HepG2 (cell line): Measurements from ENCODE around the gene PTGR1.

Experiments
- CCAR2 ChIP-seq: fragments of 200-400 bp; formaldehyde crosslinking; optimal IDR thresholded peaks from 2 replicates; pipeline ENCODE3; 2018; ENCODE audit warnings: low read depth, mild to moderate bottlenecking, low read length, moderate library complexity
- CTCF ChIP-seq: sonication (generic); formaldehyde crosslinking; IDR thresholded peaks from 2 replicates; pipeline ENCODE4 v1.5.0; 2020; ENCODE audit warnings: mild to moderate bottlenecking, missing genetic modification reagents, moderate library complexity
- KLF13 ChIP-seq: sonication (generic); formaldehyde crosslinking; IDR thresholded peaks from 2 replicates; pipeline ENCODE4 v1.4.0; 2020; ENCODE audit warnings: mild to moderate bottlenecking, missing genetic modification reagents
- KLF9 ChIP-seq: IDR thresholded peaks from 2 replicates; pipeline ENCODE4 v1.6.1; 2016; ENCODE audit warnings: low read depth
- MXI1 ChIP-seq: IDR thresholded peaks from 3 replicates; pipeline ENCODE4 v1.6.1; 2012; ENCODE audit warnings: low read depth, low read length, inconsistent platforms, borderline replicate concordance
- POLR2A ChIP-seq, 2 experiments: IDR thresholded peaks; 2 replicates each; pipeline ENCODE4 v1.6.1; 2011; ENCODE audit warnings: low read depth in 2 of 2, low read length in 2 of 2, mild to moderate bottlenecking in 1 of 2, moderate library complexity in 1 of 2; ENCODE audit not compliant: insufficient read depth in 1 of 2
- RCOR2 ChIP-seq: IDR thresholded peaks from 2 replicates; pipeline ENCODE4 v1.6.1; 2016; ENCODE audit warnings: missing biosample characterization, missing genetic modification reagents
- SRF ChIP-seq: IDR thresholded peaks from 2 replicates; pipeline ENCODE4 v1.6.1; 2011; ENCODE audit warnings: mild to moderate bottlenecking, low read depth, low read length, moderate library complexity
- ZNF282 ChIP-seq: fragments of 450-650 bp; IDR thresholded peaks from 2 replicates; pipeline ENCODE4 v1.6.1; 2018; ENCODE audit not compliant: partially characterized antibody
- TF ChIP-seq, protein P1 (sequence below): sonication (generic); formaldehyde crosslinking; IDR thresholded peaks from 2 replicates; pipeline ENCODE4 v1.4.0; 2020; ENCODE audit warnings: mild to moderate bottlenecking, missing genetic modification reagents

- TF ChIP-seq, protein P1, sequence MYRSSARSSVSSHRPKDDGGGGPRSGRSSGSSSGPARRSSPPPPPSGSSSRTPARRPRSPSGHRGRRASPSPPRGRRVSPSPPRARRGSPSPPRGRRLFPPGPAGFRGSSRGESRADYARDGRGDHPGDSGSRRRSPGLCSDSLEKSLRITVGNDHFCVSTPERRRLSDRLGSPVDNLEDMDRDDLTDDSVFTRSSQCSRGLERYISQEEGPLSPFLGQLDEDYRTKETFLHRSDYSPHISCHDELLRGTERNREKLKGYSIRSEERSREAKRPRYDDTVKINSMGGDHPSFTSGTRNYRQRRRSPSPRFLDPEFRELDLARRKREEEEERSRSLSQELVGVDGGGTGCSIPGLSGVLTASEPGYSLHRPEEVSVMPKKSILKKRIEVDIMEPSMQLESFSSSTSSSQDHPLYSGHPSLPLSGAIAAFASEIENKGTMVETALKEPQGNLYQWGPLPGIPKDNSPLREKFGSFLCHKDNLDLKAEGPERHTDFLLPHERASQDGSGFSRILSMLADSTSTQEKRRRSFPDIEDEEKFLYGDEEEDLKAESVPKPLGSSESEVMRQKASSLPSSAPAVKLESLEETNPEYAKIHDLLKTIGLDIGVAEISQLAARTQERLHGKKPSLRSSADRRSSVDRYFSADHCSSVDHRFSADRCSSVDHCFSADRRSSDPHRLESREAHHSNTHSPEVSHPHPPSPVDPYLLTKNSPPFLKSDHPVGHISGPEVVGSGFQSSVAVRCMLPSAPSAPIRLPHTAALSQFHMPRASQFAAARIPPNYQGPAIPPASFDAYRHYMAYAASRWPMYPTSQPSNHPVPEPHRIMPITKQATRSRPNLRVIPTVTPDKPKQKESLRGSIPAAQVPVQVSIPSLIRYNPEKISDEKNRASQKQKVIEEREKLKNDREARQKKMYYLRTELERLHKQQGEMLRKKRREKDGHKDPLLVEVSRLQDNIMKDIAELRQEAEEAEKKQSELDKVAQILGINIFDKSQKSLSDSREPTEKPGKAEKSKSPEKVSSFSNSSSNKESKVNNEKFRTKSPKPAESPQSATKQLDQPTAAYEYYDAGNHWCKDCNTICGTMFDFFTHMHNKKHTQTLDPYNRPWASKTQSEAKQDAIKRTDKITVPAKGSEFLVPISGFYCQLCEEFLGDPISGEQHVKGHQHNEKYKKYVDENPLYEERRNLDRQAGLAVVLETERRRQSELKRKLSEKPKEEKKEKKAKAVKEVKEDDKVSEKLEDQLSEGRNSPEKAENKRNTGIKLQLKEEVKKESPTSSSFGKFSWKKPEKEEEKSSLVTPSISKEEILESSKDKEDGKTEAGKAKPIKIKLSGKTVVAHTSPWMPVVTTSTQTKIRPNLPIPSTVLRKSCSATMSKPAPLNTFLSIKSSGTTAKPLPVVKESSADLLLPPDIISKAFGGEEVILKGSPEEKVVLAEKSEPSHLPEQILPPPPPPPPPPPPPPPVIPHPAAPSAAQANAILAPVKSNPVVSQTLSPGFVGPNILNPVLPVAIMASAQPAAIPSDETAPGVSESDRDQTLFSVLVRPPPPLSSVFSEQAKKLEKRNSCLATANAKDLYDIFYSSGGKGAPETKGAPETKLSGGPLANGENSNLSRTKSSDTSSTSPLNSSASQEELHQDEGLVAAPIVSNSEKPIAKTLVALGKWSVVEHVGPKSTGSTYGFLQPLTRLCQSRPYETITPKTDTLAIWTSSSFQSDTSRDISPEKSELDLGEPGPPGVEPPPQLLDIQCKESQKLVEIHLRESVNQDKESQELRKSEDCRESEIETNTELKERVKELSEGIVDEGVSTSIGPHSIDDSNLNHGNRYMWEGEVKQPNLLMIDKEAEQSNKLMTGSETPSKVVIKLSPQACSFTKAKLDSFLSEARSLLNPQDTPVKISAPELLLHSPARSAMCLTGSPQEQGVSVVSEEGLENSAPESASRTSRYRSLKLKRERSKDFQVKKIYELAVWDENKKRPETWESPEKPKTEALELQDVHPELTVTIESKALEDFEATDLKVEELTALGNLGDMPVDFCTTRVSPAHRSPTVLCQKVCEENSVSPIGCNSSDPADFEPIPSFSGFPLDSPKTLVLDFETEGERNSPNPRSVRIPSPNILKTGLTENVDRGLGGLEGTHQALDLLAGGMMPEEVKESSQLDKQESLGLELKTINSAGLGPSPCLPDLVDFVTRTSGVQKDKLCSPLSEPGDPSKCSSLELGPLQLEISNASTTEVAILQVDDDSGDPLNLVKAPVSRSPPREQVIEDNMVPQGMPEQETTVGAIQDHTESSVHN (CRISPR knock-in tag): no peak
- TF ChIP-seq MXI1 (no peak), KLF13 (CRISPR knock-in tag) (no peak), KLF9 (CRISPR knock-in tag) (no peak), CTCF (CRISPR knock-in tag) (peak; percentile 73), POLR2A (IDR thresholded peaks at IDR 0.05; ENCODE audit: insufficient read depth in 1 of 2, low read depth in 2 of 2, low read length in 2 of 2) (no peak), CCAR2 (no peak), ZNF282 (no peak), SRF (no peak), RCOR2 (CRISPR knock-in tag) (no peak)
Observed at GRCh38 chr9:111597852-111598732, 1.4 kb downstream of the PTGR1 start.
